HEK293 (cell line): ENCODE data around the gene GRID2.

ENCODE experiments used
- CTCF ChIA-PET: fragments of 350-600 bp; formaldehyde crosslinking; extraction: SDS; loops from one replicate; lab custom pipeline; 2021; ENCODE audit warnings: antibody characterized with exemption; lab: Yijun Ruan, JAX
- POLR2A ChIA-PET: fragments of 300-600 bp; formaldehyde crosslinking; extraction: SDS; loops from one replicate; lab custom pipeline; 2020; ENCODE audit warnings: antibody characterized with exemption, inconsistent platforms; lab: Yijun Ruan, JAX
- H3K27ac ChIP-seq: fragments of 200-500 bp; sonication (Bioruptor generic); 2 replicates; pipeline ENCODE4 v1.5.1; 2014; ENCODE audit warnings: low read depth, low read length, control low read depth, inconsistent platforms; ENCODE audit errors: extremely low read depth
- H3K36me3 ChIP-seq, 2 experiments: fragments of 200-500 bp in 1 of 2; sonication (Bioruptor generic) in 1 of 2; 1 replicate in 1 of 2; 2 replicates in 1 of 2; pipeline ENCODE4 v1.5.1; 2014 to 2017; ENCODE audit warnings: inconsistent platforms in 2 of 2, low read length in 2 of 2; ENCODE audit not compliant: control insufficient read depth in 2 of 2, insufficient read depth in 1 of 2
- H3K4me1 ChIP-seq: fragments of 200-500 bp; sonication (Bioruptor generic); 2 replicates; pipeline ENCODE4 v1.5.1; 2014; ENCODE audit warnings: mild to moderate bottlenecking, low read length, inconsistent platforms; ENCODE audit not compliant: control insufficient read depth, insufficient read depth
- H3K4me3 ChIP-seq: 2 replicates; pipeline ENCODE4 v1.5.1; 2011; ENCODE audit warnings: low read depth, mild to moderate bottlenecking, control low read depth, low read length, moderate library complexity
- H3K9me3 ChIP-seq: fragments of 200-500 bp; sonication (Bioruptor generic); 2 replicates; pipeline ENCODE4 v1.5.1; 2014; ENCODE audit warnings: low read depth, low read length, inconsistent platforms; ENCODE audit not compliant: control insufficient read depth, insufficient read depth
- EGR2 ChIP-seq: fragments of 450-650 bp; formaldehyde crosslinking; IDR thresholded peaks from 2 replicates; pipeline ENCODE4 v1.5.1; 2016; ENCODE audit warnings: low read depth, missing biosample characterization, missing genetic modification characterization
- RBAK ChIP-seq: fragments of 450-650 bp; formaldehyde crosslinking; IDR thresholded peaks from 2 replicates; pipeline ENCODE4 v1.5.1; 2016; ENCODE audit warnings: missing biosample characterization, missing genetic modification characterization
- SCRT1 ChIP-seq: fragments of 450-650 bp; formaldehyde crosslinking; IDR thresholded peaks from 2 replicates; pipeline ENCODE4 v1.5.1; 2016; ENCODE audit warnings: missing biosample characterization, missing genetic modification characterization, borderline replicate concordance
- SCRT2 ChIP-seq: fragments of 450-650 bp; formaldehyde crosslinking; IDR thresholded peaks from 2 replicates; pipeline ENCODE4 v1.5.1; 2016; ENCODE audit warnings: missing biosample characterization, missing genetic modification characterization
- ZBTB11 ChIP-seq: fragments of 450-650 bp; formaldehyde crosslinking; conservative IDR thresholded peaks from 2 replicates; pipeline ENCODE4 v1.5.1; 2016; ENCODE audit warnings: low read depth, missing biosample characterization, missing genetic modification characterization
- ZNF112 ChIP-seq: fragments of 450-650 bp; formaldehyde crosslinking; IDR thresholded peaks from 2 replicates; pipeline ENCODE4 v1.5.0; 2017; ENCODE audit warnings: missing biosample characterization, missing genetic modification characterization
- ZNF114 ChIP-seq: fragments of 450-650 bp; formaldehyde crosslinking; IDR thresholded peaks from 2 replicates; pipeline ENCODE4 v1.5.0; 2017; ENCODE audit warnings: missing biosample characterization, missing genetic modification characterization
- ZNF121 ChIP-seq: fragments of 450-650 bp; formaldehyde crosslinking; IDR thresholded peaks from 2 replicates; pipeline ENCODE4 v1.5.1; 2016; ENCODE audit warnings: missing biosample characterization, missing genetic modification characterization
- ZNF157 ChIP-seq: fragments of 450-650 bp; formaldehyde crosslinking; IDR thresholded peaks from 2 replicates; pipeline ENCODE4 v1.5.1; 2016; ENCODE audit warnings: missing biosample characterization, missing genetic modification characterization
- ZNF169 ChIP-seq: fragments of 450-650 bp; formaldehyde crosslinking; IDR thresholded peaks from 2 replicates; pipeline ENCODE4 v1.5.1; 2016; ENCODE audit warnings: missing biosample characterization, missing genetic modification characterization
- ZNF335 ChIP-seq: fragments of 450-650 bp; formaldehyde crosslinking; conservative IDR thresholded peaks from 2 replicates; pipeline ENCODE4 v1.5.1; 2016; ENCODE audit warnings: missing biosample characterization, missing genetic modification characterization
- ZNF37A ChIP-seq: fragments of 450-650 bp; IDR thresholded peaks from 2 replicates; pipeline ENCODE4 v1.5.1; 2018; ENCODE audit warnings: missing biosample characterization, missing genetic modification characterization
- ZNF514 ChIP-seq: fragments of 450-650 bp; formaldehyde crosslinking; IDR thresholded peaks from 2 replicates; pipeline ENCODE4 v1.5.1; 2016; ENCODE audit warnings: missing biosample characterization, missing genetic modification characterization
- ZNF596 ChIP-seq: fragments of 450-650 bp; IDR thresholded peaks from 2 replicates; pipeline ENCODE4 v1.5.0; 2018; ENCODE audit warnings: missing biosample characterization, mild to moderate bottlenecking, missing genetic modification characterization, moderate library complexity
- ZNF624 ChIP-seq: fragments of 450-650 bp; formaldehyde crosslinking; IDR thresholded peaks from 2 replicates; pipeline ENCODE4 v1.5.1; 2017; ENCODE audit warnings: missing biosample characterization, missing genetic modification characterization
- ZNF785 ChIP-seq: fragments of 450-650 bp; formaldehyde crosslinking; IDR thresholded peaks from 2 replicates; pipeline ENCODE4 v1.5.1; 2016; ENCODE audit warnings: missing biosample characterization, missing genetic modification characterization
- ZNF843 ChIP-seq: fragments of 450-650 bp; formaldehyde crosslinking; IDR thresholded peaks from 2 replicates; pipeline ENCODE4 v1.5.1; 2016; ENCODE audit warnings: missing biosample characterization, missing genetic modification characterization
- ZSCAN30 ChIP-seq: fragments of 450-650 bp; IDR thresholded peaks from 2 replicates; pipeline ENCODE4 v1.5.1; 2018; ENCODE audit warnings: missing biosample characterization, mild to moderate bottlenecking, missing genetic modification characterization, moderate library complexity
- ZSCAN4 ChIP-seq: fragments of 450-650 bp; formaldehyde crosslinking; IDR thresholded peaks from 2 replicates; pipeline ENCODE4 v1.5.1; 2017; ENCODE audit warnings: missing biosample characterization, missing genetic modification characterization
- TF ChIP-seq, protein P1 (sequence below): fragments of 450-650 bp; formaldehyde crosslinking; IDR thresholded peaks from 2 replicates; pipeline ENCODE4 v1.5.1; 2017; ENCODE audit warnings: missing biosample characterization, missing genetic modification characterization
- TF ChIP-seq, protein P2 (sequence below): fragments of 450-650 bp; formaldehyde crosslinking; IDR thresholded peaks from 2 replicates; pipeline ENCODE4 v1.5.1; 2016; ENCODE audit warnings: missing biosample characterization, missing genetic modification characterization, borderline replicate concordance

Gene GRID2

GRCh38 chr4:93744961-93745360 lies 1441.2 kb downstream of the GRID2 start (continued):
- TF ChIP-seq, protein P1, sequence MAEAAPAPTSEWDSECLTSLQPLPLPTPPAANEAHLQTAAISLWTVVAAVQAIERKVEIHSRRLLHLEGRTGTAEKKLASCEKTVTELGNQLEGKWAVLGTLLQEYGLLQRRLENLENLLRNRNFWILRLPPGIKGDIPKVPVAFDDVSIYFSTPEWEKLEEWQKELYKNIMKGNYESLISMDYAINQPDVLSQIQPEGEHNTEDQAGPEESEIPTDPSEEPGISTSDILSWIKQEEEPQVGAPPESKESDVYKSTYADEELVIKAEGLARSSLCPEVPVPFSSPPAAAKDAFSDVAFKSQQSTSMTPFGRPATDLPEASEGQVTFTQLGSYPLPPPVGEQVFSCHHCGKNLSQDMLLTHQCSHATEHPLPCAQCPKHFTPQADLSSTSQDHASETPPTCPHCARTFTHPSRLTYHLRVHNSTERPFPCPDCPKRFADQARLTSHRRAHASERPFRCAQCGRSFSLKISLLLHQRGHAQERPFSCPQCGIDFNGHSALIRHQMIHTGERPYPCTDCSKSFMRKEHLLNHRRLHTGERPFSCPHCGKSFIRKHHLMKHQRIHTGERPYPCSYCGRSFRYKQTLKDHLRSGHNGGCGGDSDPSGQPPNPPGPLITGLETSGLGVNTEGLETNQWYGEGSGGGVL = no peak
- TF ChIP-seq ZNF114 (tag by site-specific recombination) = no peak

GRCh38 chr4:93746031-93746430 lies 1442.3 kb downstream of the GRID2 start:
- H3K36me3 ChIP-seq = no peaks in the 10 kb centered on the region
- TF ChIP-seq SCRT2 (0 out of 2 replicates have a peak, but pooled peaks have one; percentile 36), ZSCAN4 (no peak), SCRT1 (tag by site-specific recombination) (no peak)
- TF ChIP-seq, protein P2, sequence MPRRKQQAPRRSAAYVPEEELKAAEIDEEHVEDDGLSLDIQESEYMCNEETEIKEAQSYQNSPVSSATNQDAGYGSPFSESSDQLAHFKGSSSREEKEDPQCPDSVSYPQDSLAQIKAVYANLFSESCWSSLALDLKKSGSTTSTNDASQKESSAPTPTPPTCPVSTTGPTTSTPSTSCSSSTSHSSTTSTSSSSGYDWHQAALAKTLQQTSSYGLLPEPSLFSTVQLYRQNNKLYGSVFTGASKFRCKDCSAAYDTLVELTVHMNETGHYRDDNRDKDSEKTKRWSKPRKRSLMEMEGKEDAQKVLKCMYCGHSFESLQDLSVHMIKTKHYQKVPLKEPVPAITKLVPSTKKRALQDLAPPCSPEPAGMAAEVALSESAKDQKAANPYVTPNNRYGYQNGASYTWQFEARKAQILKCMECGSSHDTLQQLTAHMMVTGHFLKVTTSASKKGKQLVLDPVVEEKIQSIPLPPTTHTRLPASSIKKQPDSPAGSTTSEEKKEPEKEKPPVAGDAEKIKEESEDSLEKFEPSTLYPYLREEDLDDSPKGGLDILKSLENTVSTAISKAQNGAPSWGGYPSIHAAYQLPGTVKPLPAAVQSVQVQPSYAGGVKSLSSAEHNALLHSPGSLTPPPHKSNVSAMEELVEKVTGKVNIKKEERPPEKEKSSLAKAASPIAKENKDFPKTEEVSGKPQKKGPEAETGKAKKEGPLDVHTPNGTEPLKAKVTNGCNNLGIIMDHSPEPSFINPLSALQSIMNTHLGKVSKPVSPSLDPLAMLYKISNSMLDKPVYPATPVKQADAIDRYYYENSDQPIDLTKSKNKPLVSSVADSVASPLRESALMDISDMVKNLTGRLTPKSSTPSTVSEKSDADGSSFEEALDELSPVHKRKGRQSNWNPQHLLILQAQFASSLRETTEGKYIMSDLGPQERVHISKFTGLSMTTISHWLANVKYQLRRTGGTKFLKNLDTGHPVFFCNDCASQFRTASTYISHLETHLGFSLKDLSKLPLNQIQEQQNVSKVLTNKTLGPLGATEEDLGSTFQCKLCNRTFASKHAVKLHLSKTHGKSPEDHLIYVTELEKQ (tag by site-specific recombination) = no peak
- TF ChIP-seq, all 188 proteins: peak for 1
- CTCF ChIA-PET = interaction anchor here (1.4 kb wide), 1 partner anchor 19 kb away, joined by 6 read pairs; no protein-coding TSS in a partner anchor
- H3K9me3 ChIP-seq = no peaks in the 10 kb centered on the region
- no peak overlapping the region for H3K27ac ChIP-seq
- POLR2A ChIA-PET = no interaction called here
- no peak overlapping the region for H3K4me3 ChIP-seq
- peaks cover 4% of the 10 kb centered on the region; the same call in 1 of the 2 replicates for H3K4me1 ChIP-seq

DNA sequence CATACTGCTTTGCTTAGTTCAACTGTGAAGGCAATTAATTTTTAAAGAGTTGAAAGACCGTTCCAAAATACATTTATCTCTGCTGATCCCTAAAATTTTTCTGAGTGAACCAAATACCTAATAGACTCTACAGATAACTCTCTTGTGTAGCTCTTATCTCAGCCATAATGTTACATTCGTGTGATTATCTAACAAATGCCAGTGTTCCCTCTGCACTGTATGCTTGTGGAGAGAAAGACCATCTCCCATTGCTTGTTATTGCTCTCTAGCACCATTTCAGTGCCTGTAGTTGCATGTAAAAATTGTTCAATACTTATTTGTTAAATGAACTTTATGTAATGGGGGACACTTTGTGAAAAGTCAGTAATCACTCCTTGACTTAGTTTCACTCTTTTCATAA lies 1443.5 kb downstream of the GRID2 start:
- TF ChIP-seq ZNF843 (tag by site-specific recombination) = no peak
- TF ChIP-seq ZNF514 (tag by site-specific recombination) = no peak
- no peak for TF ChIP-seq RBAK (tag by site-specific recombination)
- no peak for TF ChIP-seq ZNF785 (tag by site-specific recombination)
- TF ChIP-seq ZBTB11 (tag by site-specific recombination) = no peak
- no peak for TF ChIP-seq ZNF121 (tag by site-specific recombination)
- TF ChIP-seq ZNF37A (tag by site-specific recombination) = no peak
- TF ChIP-seq ZSCAN30 (tag by site-specific recombination) = no peak
- TF ChIP-seq ZNF624 (tag by site-specific recombination) = no peak
- no peak for TF ChIP-seq ZNF335
- no peak for TF ChIP-seq ZNF112 (tag by site-specific recombination)
- TF ChIP-seq ZNF169 = no peak
- no peak for TF ChIP-seq EGR2 (tag by site-specific recombination)
- TF ChIP-seq ZNF157 = no peak
- TF ChIP-seq ZNF596 (tag by site-specific recombination) = no peak
- TF ChIP-seq, protein P2 (tag by site-specific recombination) = no peak
- Histone ChIP-seq H3K4me1 (peaks cover 4% of the 10 kb centered on the region; the same call in 1 of the 2 replicates), H3K36me3 (no peaks in the 10 kb centered on the region), H3K27ac (no peak overlapping the region), H3K4me3 (no peak overlapping the region), H3K9me3 (no peaks in the 10 kb centered on the region)
- ChIA-PET CTCF (no interaction called here), POLR2A (no interaction called here)
